Measurements from ENCODE around the gene FRAT2. TPM values are rescaled to one million over a fixed set of nuclear protein-coding genes. Genes with fewer than 3 reads are reported as not detected.

Gene FRAT2
- total and polyA plus RNA-seq, 2 donors (not counting 3 experiments of a cell fraction or from before 2014, with no cell fraction given): 6.6 to 11.3 TPM

GRCh38 chr10:97314671-97315070, 19.9 kb downstream of the FRAT2 start:
- dilution Hi-C loops (cut with MboI; ENCODE audit: extremely low pct_ligation_motif_present, low sequenced_read_pairs) (no loop called here), intact Hi-C loops (cut with micrococcal nuclease) (no loop called here)
- FAIRE-seq (no peak), DNase-seq (ENCODE audit: low read depth, low spot score) (no peak)
- Histone ChIP-seq H3K27me3 (ENCODE audit: control insufficient read depth in 2 of 2, insufficient read depth in 2 of 2, low read length in 2 of 2) (no peaks in the 10 kb centered on the region), H3K9me3 (replicated peaks; ENCODE audit: control insufficient read depth, insufficient read depth, low read length) (no peaks in the 10 kb centered on the region), H3K4me2 (ENCODE audit: insufficient read depth, low read length) (no peak overlapping the region), H2AFZ (ENCODE audit: low read depth, low read length) (no peak overlapping the region), H3K79me2 (ENCODE audit: control insufficient read depth, insufficient read depth, low read length) (no peaks in the 10 kb centered on the region), H3K4me1 (ENCODE audit: control insufficient read depth, extremely low read depth, insufficient read depth, low read length) (no peaks in the 10 kb centered on the region), H3K9me1 (replicated peaks; ENCODE audit: control insufficient read depth, extremely low read depth, insufficient read depth, low read length) (no peaks in the 10 kb centered on the region), H3K36me3 (ENCODE audit: control insufficient read depth in 2 of 2, extremely low read depth in 1 of 2, insufficient read depth in 2 of 2, low read length in 2 of 2) (no peaks in the 10 kb centered on the region), H3K4me3 (replicated peaks in 1 of 3; ENCODE audit: insufficient read depth in 1 of 3, low read depth in 1 of 3, low read length in 3 of 3) (no peak overlapping the region), H3K9ac (replicated peaks; ENCODE audit: extremely low read depth, insufficient read depth, low read length) (no peak overlapping the region), H4K20me1 (replicated peaks; ENCODE audit: control insufficient read depth, extremely low read depth, insufficient read depth, low read length) (no peaks in the 10 kb centered on the region), H3K27ac (ENCODE audit: insufficient read depth, low read depth, low read length) (no peak overlapping the region)
- CTCF ChIA-PET: interaction anchor here (0.7 kb wide), 1 partner anchor 19 kb away, joined by 4 read pairs; no protein-coding TSS in a partner anchor
- no peak for TF ChIP-seq MYC (IDR thresholded peaks at IDR 0.05; ENCODE audit: low read depth, low read length)
- no peak for TF ChIP-seq JUN (IDR thresholded peaks at IDR 0.05; ENCODE audit: borderline replicate concordance, insufficient read depth, insufficient read length, low read depth)
- no peak for TF ChIP-seq POLR2AphosphoS5 (IDR thresholded peaks at IDR 0.05; ENCODE audit: insufficient read depth, low read depth, low read length)
- no TSS peak for BruUV-seq (replicated peaks)
- POLR2A ChIA-PET: no interaction called here

GRCh38 chr10:97312897-97313296, 21.6 kb downstream of the FRAT2 start:
- H4K20me1 ChIP-seq (replicated peaks; ENCODE audit: control insufficient read depth, extremely low read depth, insufficient read depth, low read length): no peaks in the 10 kb centered on the region
- H3K27me3 ChIP-seq (ENCODE audit: control insufficient read depth in 2 of 2, insufficient read depth in 2 of 2, low read length in 2 of 2): no peaks in the 10 kb centered on the region
- no peaks in the 10 kb centered on the region for H3K79me2 ChIP-seq (ENCODE audit: control insufficient read depth, insufficient read depth, low read length)
- H3K9me1 ChIP-seq (replicated peaks; ENCODE audit: control insufficient read depth, extremely low read depth, insufficient read depth, low read length): no peaks in the 10 kb centered on the region
- TF ChIP-seq MAX (IDR thresholded peaks at IDR 0.05; ENCODE audit: insufficient read depth, insufficient read length): no peak
- no peak for TF ChIP-seq JUN (IDR thresholded peaks at IDR 0.05; ENCODE audit: borderline replicate concordance, insufficient read depth, insufficient read length, low read depth)
- no peak for TF ChIP-seq POLR2A (IDR thresholded peaks at IDR 0.05; ENCODE audit: low read depth, low read length)
- no peak for TF ChIP-seq FOS (IDR thresholded peaks at IDR 0.05; ENCODE audit: borderline replicate concordance, insufficient read depth, low read length)
- TF ChIP-seq MYC (IDR thresholded peaks at IDR 0.05; ENCODE audit: low read depth, low read length): no peak
- TF ChIP-seq GATA2 (IDR thresholded peaks at IDR 0.05; ENCODE audit: insufficient read depth, insufficient read length, low read depth, low read length): no peak
- no peak for TF ChIP-seq EZH2 (IDR thresholded peaks at IDR 0.05; ENCODE audit: borderline replicate concordance, low read depth, low read length, severe bottlenecking)
- TF ChIP-seq POLR2AphosphoS5 (IDR thresholded peaks at IDR 0.05; ENCODE audit: insufficient read depth, low read depth, low read length): no peak
- no peak for TF ChIP-seq CTCF (IDR thresholded peaks at IDR 0.05; ENCODE audit: extremely low read depth in 1 of 2, insufficient read depth in 1 of 2, low read depth in 1 of 2, low read length in 2 of 2)
- DNase-seq (ENCODE audit: low read depth, low spot score) (no peak), FAIRE-seq (no peak)
- intact Hi-C loops (cut with micrococcal nuclease) (no loop called here), dilution Hi-C loops (cut with MboI; ENCODE audit: extremely low pct_ligation_motif_present, low sequenced_read_pairs) (no loop called here)
- ChIA-PET POLR2A (no interaction called here), CTCF (interaction anchor here (1.0 kb wide), 1 partner anchor 40 kb away, joined by 4 read pairs; no protein-coding TSS in a partner anchor)
- no peak overlapping the region for H3K4me3 ChIP-seq (replicated peaks in 1 of 3; ENCODE audit: insufficient read depth in 1 of 3, low read depth in 1 of 3, low read length in 3 of 3)
- H2AFZ ChIP-seq (ENCODE audit: low read depth, low read length): no peak overlapping the region
- no peaks in the 10 kb centered on the region for H3K9me3 ChIP-seq (replicated peaks; ENCODE audit: control insufficient read depth, insufficient read depth, low read length)
- no peak overlapping the region for H3K27ac ChIP-seq (ENCODE audit: insufficient read depth, low read depth, low read length)
- H3K9ac ChIP-seq (replicated peaks; ENCODE audit: extremely low read depth, insufficient read depth, low read length): no peak overlapping the region
- BruUV-seq (replicated peaks): no TSS peak
- H3K36me3 ChIP-seq (ENCODE audit: control insufficient read depth in 2 of 2, extremely low read depth in 1 of 2, insufficient read depth in 2 of 2, low read length in 2 of 2): no peaks in the 10 kb centered on the region
- no peak overlapping the region for H3K4me2 ChIP-seq (ENCODE audit: insufficient read depth, low read length)
- no peaks in the 10 kb centered on the region for H3K4me1 ChIP-seq (ENCODE audit: control insufficient read depth, extremely low read depth, insufficient read depth, low read length)

Data from endothelial cell of umbilical vein (primary cell).